A549 (cell line): ENCODE data around the gene PDLIM3. TPM values are rescaled to one million over a fixed set of nuclear protein-coding genes. Genes with fewer than 3 reads are reported as not detected.

Experiments
- ATAC-seq, 2 experiments: fragments of 200-7000 bp in 1 of 2; fragments of >200 bp in 1 of 2; cut with Nextera tagmentation in 1 of 2; cut with Tn5 transposase in 1 of 2; 3 replicates each; pipeline versions ENCODE4 v1.8.0 to v1.9.1; 2018 to 2020; ENCODE audit warnings: mild to moderate bottlenecking in 1 of 2, moderate library complexity in 1 of 2
- CTCF ChIA-PET: fragments of 300-600 bp; sonication (Branson Sonifier 250); formaldehyde crosslinking; extraction: SDS; loops from one replicate; lab custom pipeline; 2021; ENCODE audit warnings: antibody characterized with exemption, inconsistent platforms; lab: Yijun Ruan, JAX
- POLR2A ChIA-PET: fragments of 350-600 bp; formaldehyde crosslinking; extraction: SDS; loops from one replicate; lab custom pipeline; 2021; ENCODE audit warnings: antibody characterized with exemption, inconsistent platforms; lab: Yijun Ruan, JAX
- DNase-seq, 2 experiments: peaks; one replicate each; pipeline versions ENCODE4 v3.0.0 to v3.0.0-alpha.2; 2011 to 2016; ENCODE audit warnings: low read depth in 1 of 2, low spot score in 1 of 2
- FAIRE-seq: peaks from 2 replicates; lab custom pipeline; 2011; peaks lifted over from hg19 to GRCh38; lab: Jason Lieb, UNC
- H3K27ac ChIP-seq, 2 experiments: fragments of >200 bp; sonication (Bioruptor Twin); formaldehyde crosslinking; 3 replicates each; pipeline ENCODE4 v1.5.1; 2016 to 2017
- H3K4me1 ChIP-seq: fragments of >200 bp; sonication (Bioruptor Twin); formaldehyde crosslinking; 3 replicates; pipeline ENCODE4 v1.6.1; 2016
- H3K4me2 ChIP-seq: fragments of >200 bp; sonication (Bioruptor Twin); formaldehyde crosslinking; 3 replicates; pipeline ENCODE4 v1.6.1; 2016
- H3K4me3 ChIP-seq: fragments of >200 bp; sonication (Bioruptor Twin); formaldehyde crosslinking; 3 replicates; pipeline ENCODE4 v1.5.1; 2016
- H3K9me3 ChIP-seq: fragments of >200 bp; sonication (Bioruptor Twin); formaldehyde crosslinking; 3 replicates; pipeline ENCODE4 v1.6.1; 2016
- BHLHE40 ChIP-seq: IDR thresholded peaks from 2 replicates; pipeline ENCODE4 v1.6.1; 2012; ENCODE audit warnings: low read depth, low read length, inconsistent platforms
- CEBPB ChIP-seq, 2 experiments: fragments of >200 bp in 1 of 2; sonication (Bioruptor Twin) in 1 of 2; formaldehyde crosslinking in 1 of 2; IDR thresholded peaks; 2 replicates each; pipeline ENCODE4 v1.6.1; 2012 to 2016
- ESRRA ChIP-seq: fragments of 150-350 bp; IDR thresholded peaks from 2 replicates; pipeline ENCODE4 v1.6.1; 2014; ENCODE audit warnings: mild to moderate bottlenecking, low read length, borderline replicate concordance
- FOSB ChIP-seq: fragments of 250-450 bp; sonication (Bioruptor Pico); IDR thresholded peaks from 2 replicates; pipeline ENCODE4 v1.5.0; 2020; ENCODE audit warnings: mild to moderate bottlenecking, moderate library complexity
- GATA3 ChIP-seq: IDR thresholded peaks from 2 replicates; pipeline ENCODE4 v1.6.1; 2012; ENCODE audit warnings: borderline replicate concordance
- HDAC2 ChIP-seq: fragments of 200-600 bp; sonication (generic); IDR thresholded peaks from 2 replicates; pipeline ENCODE4 v1.6.1; 2016
- JUNB ChIP-seq: fragments of >200 bp; sonication (Bioruptor Twin); formaldehyde crosslinking; IDR thresholded peaks from 2 replicates; pipeline ENCODE4 v1.6.1; 2016
- KDM1A ChIP-seq: fragments of 200-600 bp; sonication (generic); IDR thresholded peaks from 2 replicates; pipeline ENCODE4 v1.6.1; 2016; ENCODE audit warnings: low read depth, mild to moderate bottlenecking
- MAX ChIP-seq: IDR thresholded peaks from 2 replicates; pipeline ENCODE4 v1.6.1; 2012
- NR3C1 ChIP-seq: fragments of >200 bp; sonication (Bioruptor Twin); formaldehyde crosslinking; IDR thresholded peaks from 3 replicates; pipeline ENCODE4 v1.6.1; 2017
- RAD21 ChIP-seq, 2 experiments: fragments of >200 bp in 1 of 2; sonication (Bioruptor Twin) in 1 of 2; formaldehyde crosslinking in 1 of 2; IDR thresholded peaks in 1 of 2; conservative IDR thresholded peaks in 1 of 2; 2 replicates in 1 of 2; 3 replicates in 1 of 2; pipeline ENCODE4 v1.6.1; 2012 to 2018; ENCODE audit warnings: inconsistent platforms in 1 of 2
- RCOR1 ChIP-seq: fragments of 150-350 bp; IDR thresholded peaks from 2 replicates; pipeline ENCODE4 v1.6.1; 2014; ENCODE audit warnings: antibody characterized with exemption, low read length, low read depth
- REST ChIP-seq: fragments of 200-600 bp; sonication (generic); IDR thresholded peaks from 2 replicates; pipeline ENCODE4 v1.6.1; 2016; ENCODE audit warnings: antibody characterized with exemption, mild to moderate bottlenecking, moderate library complexity
- TP53 ChIP-seq: fragments of 250-450 bp; sonication (Bioruptor Pico); IDR thresholded peaks from 2 replicates; pipeline ENCODE4 v1.5.0; 2021; ENCODE audit warnings: mild to moderate bottlenecking, moderate library complexity
- ZC3H11A ChIP-seq: fragments of 450-650 bp; IDR thresholded peaks from 2 replicates; pipeline ENCODE4 v1.6.1; 2014; ENCODE audit warnings: antibody characterized with exemption, mild to moderate bottlenecking
- ZNF302 ChIP-seq: fragments of 250-450 bp; sonication (Bioruptor Pico); IDR thresholded peaks from 2 replicates; pipeline ENCODE4 v1.9.0; 2021; ENCODE audit warnings: inconsistent platforms, mild to moderate bottlenecking, moderate library complexity
- WGBS: methylation state at CpG from one replicate; pipeline ENCODE4 v1.1.6; 2017; ENCODE audit errors: missing lambda C conversion rate; 5-methylcytosine and 5-hydroxymethylcytosine counted together
- polyA plus RNA-seq, 4 experiments: library from polyadenylated mRNA; depleted of rRNA in 3 of 4; stranded (reverse); fragments of >200 nt; fragmentation: RNase III in 1 of 4; extraction: RNeasy Plus Mini Kit Qiagen cat#74134 plus additional on column Dnase treatment in 1 of 4; gene quantifications; 2 replicates in 3 of 4; 3 replicates in 1 of 4; pipeline ENCODE4 v1.2.3, GENCODE V29; 2011 to 2017
- TF ChIP-seq, protein P1 (sequence below): fragments of >200 bp; sonication (Bioruptor Twin); formaldehyde crosslinking; IDR thresholded peaks from 3 replicates; pipeline ENCODE4 v1.5.1; 2016

The PDLIM3 gene
- polyA plus RNA-seq, 2 of the 4 experiments (the other 2 are of a cell fraction): 0.18 to 0.37 TPM

GRCh38 chr4:185469580-185470154 lies 65.6 kb downstream of the PDLIM3 start (continued):
- TF ChIP-seq, protein P1, sequence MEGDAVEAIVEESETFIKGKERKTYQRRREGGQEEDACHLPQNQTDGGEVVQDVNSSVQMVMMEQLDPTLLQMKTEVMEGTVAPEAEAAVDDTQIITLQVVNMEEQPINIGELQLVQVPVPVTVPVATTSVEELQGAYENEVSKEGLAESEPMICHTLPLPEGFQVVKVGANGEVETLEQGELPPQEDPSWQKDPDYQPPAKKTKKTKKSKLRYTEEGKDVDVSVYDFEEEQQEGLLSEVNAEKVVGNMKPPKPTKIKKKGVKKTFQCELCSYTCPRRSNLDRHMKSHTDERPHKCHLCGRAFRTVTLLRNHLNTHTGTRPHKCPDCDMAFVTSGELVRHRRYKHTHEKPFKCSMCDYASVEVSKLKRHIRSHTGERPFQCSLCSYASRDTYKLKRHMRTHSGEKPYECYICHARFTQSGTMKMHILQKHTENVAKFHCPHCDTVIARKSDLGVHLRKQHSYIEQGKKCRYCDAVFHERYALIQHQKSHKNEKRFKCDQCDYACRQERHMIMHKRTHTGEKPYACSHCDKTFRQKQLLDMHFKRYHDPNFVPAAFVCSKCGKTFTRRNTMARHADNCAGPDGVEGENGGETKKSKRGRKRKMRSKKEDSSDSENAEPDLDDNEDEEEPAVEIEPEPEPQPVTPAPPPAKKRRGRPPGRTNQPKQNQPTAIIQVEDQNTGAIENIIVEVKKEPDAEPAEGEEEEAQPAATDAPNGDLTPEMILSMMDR: no peak
- TF ChIP-seq TP53 (CRISPR knock-in tag): no peak
- TF ChIP-seq, all 56 proteins: peak for 0

GRCh38 chr4:185468999-185469398 lies 66.3 kb downstream of the PDLIM3 start:
- ChIA-PET POLR2A (no interaction called here), CTCF (interaction anchor here (0.7 kb wide), 1 partner anchor 44 kb away, joined by 3 read pairs; no protein-coding TSS in a partner anchor)
- H3K27ac ChIP-seq: no peak overlapping the region
- H3K4me2 ChIP-seq: no peak overlapping the region
- ATAC-seq (no peak), FAIRE-seq (no peak), DNase-seq (no peak)
- H3K4me3 ChIP-seq: no peak overlapping the region
- no peaks in the 10 kb centered on the region for H3K9me3 ChIP-seq
- TF ChIP-seq BHLHE40 (no peak), RCOR1 (no peak), ZNF302 (CRISPR knock-in tag) (no peak), FOSB (no peak), CEBPB (IDR thresholded peaks at IDR 0.05) (no peak), ZC3H11A (no peak), KDM1A (no peak), REST (no peak), MAX (no peak), RAD21 (conservative IDR thresholded peaks at IDR 0.05 in 1 of 2, IDR thresholded peaks at IDR 0.05 in 1 of 2) (no peak), GATA3 (no peak), NR3C1 (no peak), HDAC2 (no peak), ESRRA (no peak)
- WGBS: 41% methylated on average over 2 of the region's 2 CpGs
- H3K4me1 ChIP-seq: 0 out of 3 replicates have a peak, but pooled peaks cover 4% of the 10 kb centered on the region

- CTCF ChIA-PET: no interaction called here
- Histone ChIP-seq H3K27ac (no peak overlapping the region), H3K4me2 (no peak overlapping the region), H3K4me3 (no peak overlapping the region), H3K9me3 (no peaks in the 10 kb centered on the region), H3K4me1 (0 out of 3 replicates have a peak, but pooled peaks cover 4% of the 10 kb centered on the region)
- no peak for TF ChIP-seq JUNB
- 72% methylated on average over 6 of the region's 8 CpGs for WGBS
- DNase-seq: no peak
- no peak for ATAC-seq
- no peak for FAIRE-seq
- POLR2A ChIA-PET: no interaction called here
Observed at GRCh38 chr4:185467991-185468390, 67.3 kb downstream of the PDLIM3 start.
